Ishikawa (cell line): ENCODE measurements around the gene GPR27.

Experiments
- CEBPB ChIP-seq: IDR thresholded peaks from 2 replicates; pipeline ENCODE4 v1.6.1; 2012
- EP300 ChIP-seq: IDR thresholded peaks from 2 replicates; pipeline ENCODE4 v1.6.1; 2012; ENCODE audit warnings: borderline replicate concordance
- RAD21 ChIP-seq: IDR thresholded peaks from 2 replicates; pipeline ENCODE4 v1.6.1; 2012; ENCODE audit warnings: low read depth
- TAF1 ChIP-seq: IDR thresholded peaks from 2 replicates; pipeline ENCODE4 v1.6.1; 2012; ENCODE audit warnings: low read depth, mild to moderate bottlenecking
- YY1 ChIP-seq: IDR thresholded peaks from 2 replicates; pipeline ENCODE4 v1.6.1; 2012; ENCODE audit warnings: low read depth
- TF ChIP-seq, protein P1 (sequence below): IDR thresholded peaks from 2 replicates; pipeline ENCODE4 v1.6.1; 2012
- TF ChIP-seq, protein P2 (sequence below): IDR thresholded peaks from 2 replicates; pipeline ENCODE4 v1.6.1; 2012; ENCODE audit warnings: low read depth, mild to moderate bottlenecking

DNA sequence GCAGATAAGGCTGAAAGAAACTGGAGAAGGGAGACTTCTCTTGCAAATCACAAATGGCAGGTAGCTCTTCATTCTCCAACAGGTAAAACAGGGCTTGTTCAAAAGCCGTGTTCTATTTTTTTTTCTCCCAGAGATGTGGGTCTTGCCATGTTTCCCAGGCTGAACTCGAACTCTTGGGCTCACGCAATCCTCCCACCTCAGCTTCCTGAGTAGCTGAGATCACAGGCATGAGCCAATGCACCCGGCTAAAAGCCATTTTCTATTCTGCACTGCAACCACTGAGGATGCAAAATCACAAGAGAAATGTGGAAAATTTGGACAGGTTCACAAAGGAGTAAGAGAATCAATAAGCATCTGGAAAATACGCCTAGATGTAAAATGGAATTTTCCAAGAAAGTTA is 48.0 kb upstream of the GPR27 start:
- no peak for TF ChIP-seq TAF1
- TF ChIP-seq EP300, result no peak
- TF ChIP-seq YY1, result no peak
- TF ChIP-seq CEBPB, result no peak
- TF ChIP-seq RAD21, result no peak
- TF ChIP-seq, protein P1, sequence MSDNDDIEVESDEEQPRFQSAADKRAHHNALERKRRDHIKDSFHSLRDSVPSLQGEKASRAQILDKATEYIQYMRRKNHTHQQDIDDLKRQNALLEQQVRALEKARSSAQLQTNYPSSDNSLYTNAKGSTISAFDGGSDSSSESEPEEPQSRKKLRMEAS, result no peak
- TF ChIP-seq, protein P2, sequence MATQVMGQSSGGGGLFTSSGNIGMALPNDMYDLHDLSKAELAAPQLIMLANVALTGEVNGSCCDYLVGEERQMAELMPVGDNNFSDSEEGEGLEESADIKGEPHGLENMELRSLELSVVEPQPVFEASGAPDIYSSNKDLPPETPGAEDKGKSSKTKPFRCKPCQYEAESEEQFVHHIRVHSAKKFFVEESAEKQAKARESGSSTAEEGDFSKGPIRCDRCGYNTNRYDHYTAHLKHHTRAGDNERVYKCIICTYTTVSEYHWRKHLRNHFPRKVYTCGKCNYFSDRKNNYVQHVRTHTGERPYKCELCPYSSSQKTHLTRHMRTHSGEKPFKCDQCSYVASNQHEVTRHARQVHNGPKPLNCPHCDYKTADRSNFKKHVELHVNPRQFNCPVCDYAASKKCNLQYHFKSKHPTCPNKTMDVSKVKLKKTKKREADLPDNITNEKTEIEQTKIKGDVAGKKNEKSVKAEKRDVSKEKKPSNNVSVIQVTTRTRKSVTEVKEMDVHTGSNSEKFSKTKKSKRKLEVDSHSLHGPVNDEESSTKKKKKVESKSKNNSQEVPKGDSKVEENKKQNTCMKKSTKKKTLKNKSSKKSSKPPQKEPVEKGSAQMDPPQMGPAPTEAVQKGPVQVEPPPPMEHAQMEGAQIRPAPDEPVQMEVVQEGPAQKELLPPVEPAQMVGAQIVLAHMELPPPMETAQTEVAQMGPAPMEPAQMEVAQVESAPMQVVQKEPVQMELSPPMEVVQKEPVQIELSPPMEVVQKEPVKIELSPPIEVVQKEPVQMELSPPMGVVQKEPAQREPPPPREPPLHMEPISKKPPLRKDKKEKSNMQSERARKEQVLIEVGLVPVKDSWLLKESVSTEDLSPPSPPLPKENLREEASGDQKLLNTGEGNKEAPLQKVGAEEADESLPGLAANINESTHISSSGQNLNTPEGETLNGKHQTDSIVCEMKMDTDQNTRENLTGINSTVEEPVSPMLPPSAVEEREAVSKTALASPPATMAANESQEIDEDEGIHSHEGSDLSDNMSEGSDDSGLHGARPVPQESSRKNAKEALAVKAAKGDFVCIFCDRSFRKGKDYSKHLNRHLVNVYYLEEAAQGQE, result no peak
